UCSD-AML1 (cell line): ENCODE measurements around the gene CACFD1.
A peak's percentile ranks its signal among the peaks of the same experiment; 100 is the strongest.

Experiments used
- DNase-seq: peaks from one replicate; lab custom pipeline; 2025; ENCODE audit not compliant: unreplicated experiment; lab: John Stamatoyannopoulos, UW

CACFD1 gene

DNA sequence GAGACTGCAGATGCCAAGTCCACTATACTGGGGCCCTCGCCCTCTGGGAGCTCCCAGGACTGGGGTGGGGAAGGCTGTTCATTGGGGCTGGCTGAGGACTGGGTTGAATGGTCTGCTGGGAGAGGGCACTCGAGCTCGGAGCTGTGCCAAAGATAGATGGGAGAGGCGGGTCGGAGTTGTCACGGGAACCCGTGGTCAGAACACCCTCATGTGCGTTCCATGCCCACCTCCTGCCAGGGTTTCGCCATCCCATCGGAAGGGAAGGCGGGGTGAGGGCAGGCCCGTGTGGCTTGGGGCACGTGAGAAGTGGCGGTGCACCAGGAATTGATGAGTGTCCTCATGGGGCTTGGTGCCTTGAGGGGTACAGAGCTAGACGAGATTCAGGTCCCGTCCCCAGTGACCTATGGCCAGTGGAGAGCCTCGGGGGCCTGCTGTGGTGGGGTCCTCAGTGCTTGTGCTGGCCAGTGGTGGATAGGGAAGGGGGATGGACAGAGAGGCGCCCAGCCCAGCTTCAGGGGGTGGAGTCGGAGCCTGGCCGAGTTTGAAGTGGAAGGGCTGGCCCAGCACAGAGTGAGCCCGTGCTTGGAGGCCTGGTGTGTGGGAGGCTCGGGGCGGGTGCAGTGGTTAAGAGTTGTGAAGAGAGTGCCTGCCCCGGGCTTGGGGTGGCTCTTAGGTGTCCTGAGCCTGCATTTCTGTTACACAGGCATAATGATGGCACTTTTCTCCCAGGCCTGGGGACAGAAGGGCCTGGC lies 4.3 kb downstream of the CACFD1 start:
- DNase-seq = no peak

DNA sequence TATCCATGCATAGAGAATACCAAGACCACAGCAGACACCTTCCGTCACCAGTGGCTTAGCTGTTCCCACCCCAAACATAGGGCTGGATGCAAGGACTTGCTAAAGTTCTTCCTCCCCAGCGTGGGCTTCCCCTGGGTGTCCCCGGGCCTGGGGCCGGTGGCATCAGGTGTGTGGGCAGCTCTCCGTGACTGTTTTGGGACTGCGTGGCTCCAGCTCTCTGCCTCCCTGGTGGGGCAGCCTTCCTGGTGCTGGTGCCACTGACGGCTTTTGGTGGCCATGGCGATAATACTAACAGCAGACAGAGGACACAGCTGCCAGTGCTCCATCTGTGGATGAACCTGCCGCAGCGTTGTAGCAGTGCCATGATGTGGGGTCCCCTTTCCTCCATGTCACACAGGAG lies 4.9 kb downstream of the CACFD1 start:
- DNase-seq = no peak

DNA sequence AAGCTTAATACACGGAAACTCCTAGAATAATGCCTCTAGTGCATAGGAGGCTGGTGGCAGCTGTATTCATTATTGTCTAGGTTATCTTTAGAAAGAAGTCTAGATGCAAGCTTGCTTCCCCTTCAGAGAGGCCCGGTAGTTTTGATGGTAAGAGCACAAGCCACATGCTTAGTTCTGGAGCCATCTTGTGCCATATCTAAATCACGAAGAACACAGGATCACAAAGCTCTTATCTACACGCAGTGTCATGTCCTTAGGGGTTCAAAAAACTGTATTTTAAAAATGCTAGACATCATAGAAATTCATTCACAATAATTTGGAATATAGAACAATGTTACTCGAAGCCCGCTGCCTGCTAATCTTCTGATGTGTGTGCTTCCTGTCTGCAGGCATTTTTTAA lies 6.2 kb downstream of the CACFD1 start:
- no peak for DNase-seq

DNA sequence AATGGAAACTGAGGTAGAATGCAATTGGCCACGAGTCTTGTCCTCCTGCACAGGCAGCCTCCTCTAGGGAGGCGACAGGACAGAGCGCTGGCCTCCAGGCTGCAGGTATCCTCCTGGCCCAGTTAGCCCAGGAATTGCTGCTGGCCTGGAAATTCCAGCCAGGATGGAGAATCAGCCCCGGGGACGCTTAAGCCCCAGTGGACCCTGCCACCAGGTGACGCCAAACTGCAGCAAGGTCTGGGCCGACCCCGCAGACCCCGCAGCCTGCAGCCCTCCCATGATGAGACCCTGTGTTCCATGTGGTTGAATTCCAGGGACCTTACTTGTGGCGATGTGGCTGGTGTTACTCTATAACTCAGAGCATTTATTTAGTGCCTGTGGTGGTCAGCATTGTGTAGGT lies 7.3 kb downstream of the CACFD1 start:
- no peak for DNase-seq

DNA sequence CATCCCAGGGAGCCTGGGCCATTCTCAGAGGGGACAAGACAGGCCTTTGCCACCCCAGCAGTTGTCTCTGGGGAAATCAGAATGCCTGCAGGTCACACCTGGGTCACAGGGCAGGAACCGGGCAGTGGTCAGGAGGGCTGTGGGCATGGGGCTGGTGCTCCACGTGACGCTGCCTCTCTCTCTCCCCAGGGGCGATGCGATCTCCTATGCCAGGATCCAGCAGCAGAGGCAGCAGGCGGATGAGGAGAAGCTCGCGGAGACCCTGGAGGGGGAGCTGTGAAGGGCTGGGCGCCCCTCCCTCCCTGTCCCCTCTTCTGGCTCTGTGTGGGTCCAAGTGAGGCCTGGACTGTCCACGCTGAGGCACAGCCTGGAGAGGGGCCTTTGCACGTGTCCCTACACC lies 8.6 kb downstream of the CACFD1 start:
- no peak for DNase-seq

DNA sequence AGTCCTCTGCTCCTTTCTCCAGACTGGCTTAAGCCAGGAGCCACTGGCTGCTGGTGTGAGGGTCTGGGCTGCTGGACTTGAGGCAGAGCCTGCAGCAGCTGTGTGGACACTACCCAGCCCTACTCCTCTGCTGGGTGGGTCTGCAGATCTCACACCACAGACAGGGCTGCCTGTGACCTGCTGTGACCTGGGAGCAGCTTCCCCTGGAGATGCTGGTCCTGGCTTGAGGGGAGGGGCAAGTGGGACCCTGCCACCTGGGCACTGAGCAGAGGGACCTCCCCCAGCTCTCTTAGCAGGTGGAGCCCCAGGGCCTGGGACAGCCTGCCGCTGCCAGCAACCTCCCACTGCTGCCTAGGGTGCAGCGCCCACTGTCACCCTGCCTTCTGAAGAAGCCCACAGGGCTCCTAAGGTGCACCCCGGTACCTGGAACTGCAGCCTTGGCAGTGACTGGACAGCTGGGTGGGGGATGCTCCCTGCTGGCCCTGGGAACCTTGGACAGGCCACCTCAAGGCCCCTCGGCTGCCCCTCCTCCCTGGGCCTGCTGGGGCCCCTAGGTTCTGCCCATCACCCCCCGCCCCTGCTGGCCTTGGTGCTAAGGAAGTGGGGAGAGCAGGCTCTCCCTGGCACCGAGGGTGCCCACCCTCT lies 9.1 kb downstream of the CACFD1 start:
- DNase-seq = no peak

DNA sequence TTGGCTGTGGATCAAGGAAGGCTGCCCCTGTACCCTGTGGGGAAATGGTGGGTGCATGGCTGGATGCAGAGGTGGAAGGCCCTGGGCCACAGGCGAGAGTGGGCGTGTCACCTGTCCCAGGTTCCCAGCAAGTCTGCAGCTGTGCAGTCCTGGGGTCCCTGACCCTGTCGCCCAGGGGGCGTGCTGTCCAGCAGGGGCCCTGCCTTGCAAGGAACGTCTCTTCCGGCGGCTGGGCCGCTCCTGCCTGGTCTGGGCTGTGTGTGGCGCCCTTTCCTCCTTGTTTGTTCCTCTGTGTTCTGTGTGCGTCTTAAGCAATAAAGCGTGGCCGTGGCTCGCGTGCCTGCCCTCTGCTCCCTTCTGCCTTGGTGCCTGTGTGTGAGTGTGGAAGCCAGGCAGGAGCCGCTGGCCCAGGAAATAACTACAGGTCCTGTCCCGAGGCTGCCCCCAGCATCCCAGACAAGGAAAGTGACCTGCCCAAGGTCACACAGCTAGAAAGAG lies 10.7 kb downstream of the CACFD1 start:
- DNase-seq = no peak

DNA sequence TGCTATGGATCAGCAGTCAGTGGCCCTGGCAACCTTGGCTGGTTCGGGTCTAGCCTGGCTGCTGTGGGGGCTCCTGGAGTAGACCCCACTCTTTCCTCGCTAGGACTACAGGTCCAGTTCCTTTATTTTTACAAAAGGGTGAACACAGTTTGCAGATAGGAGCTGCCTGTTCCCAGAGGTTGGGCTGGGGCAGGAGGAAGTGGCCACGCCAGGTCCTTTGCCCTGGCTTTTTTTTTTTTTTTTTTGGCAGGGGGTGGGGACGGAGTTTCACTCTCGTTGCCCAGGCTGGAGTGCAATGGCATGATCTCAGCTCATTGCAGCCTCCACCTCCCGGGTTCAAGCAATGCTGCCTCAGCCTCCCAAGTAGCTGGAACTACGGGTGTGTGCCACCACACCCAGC lies 11.2 kb downstream of the CACFD1 start:
- no peak for DNase-seq

DNA sequence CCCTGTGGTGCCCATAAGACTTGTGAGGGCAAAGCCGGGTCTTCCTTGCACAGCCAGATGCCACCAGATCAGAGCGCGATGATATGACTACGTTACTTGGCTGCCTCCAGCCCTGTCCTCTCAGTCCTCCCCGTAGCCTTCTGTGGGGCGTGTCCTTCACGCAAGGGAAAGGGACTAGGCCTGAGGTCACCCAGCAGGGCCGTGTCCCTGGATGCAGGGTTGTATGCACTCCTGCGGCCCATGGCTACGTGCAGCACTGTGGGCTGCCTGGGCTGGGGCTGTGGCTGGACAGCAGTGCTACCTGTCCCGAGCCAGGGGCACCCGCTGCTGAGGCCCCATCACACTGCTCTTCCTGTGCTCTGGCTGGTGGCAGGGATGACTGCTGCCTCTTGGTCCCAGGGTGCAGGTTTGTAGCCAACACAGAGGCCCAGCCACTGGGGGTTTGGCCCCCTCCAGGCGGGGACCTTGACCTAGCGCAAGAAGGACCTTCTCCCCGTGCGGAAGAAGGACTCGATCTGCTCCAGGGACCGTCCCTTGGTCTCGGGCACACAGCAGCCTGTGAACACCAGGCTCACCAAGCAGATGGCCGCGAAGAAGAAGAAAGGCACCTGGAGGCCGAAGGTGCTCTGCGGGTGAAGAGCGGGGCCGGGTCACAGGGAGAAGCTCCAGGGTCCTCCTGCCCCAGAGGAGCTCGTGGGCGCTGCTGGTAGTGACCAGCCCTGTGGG lies 11.9 kb downstream of the CACFD1 start:
- DNase-seq = no peak

DNA sequence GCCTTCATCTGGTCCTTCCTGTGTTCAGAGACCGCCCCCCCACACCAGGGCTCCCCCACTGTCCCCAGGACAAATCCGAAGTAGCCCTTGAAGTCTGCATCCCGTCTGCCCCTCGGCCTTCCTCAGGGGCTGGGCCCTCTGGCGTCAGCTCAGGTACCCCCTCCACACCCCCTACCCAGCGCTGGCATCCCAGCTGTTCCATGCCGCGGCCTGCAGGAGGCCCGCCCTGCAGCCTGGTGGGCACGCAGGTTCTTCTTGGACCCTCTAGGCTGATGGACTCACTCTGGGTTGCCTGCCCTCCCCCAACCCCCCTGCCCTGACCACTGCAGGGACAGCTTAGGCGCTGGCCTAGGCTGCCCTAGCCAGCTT lies 12.5 kb downstream of the CACFD1 start:
- DNase-seq = no peak

DNA sequence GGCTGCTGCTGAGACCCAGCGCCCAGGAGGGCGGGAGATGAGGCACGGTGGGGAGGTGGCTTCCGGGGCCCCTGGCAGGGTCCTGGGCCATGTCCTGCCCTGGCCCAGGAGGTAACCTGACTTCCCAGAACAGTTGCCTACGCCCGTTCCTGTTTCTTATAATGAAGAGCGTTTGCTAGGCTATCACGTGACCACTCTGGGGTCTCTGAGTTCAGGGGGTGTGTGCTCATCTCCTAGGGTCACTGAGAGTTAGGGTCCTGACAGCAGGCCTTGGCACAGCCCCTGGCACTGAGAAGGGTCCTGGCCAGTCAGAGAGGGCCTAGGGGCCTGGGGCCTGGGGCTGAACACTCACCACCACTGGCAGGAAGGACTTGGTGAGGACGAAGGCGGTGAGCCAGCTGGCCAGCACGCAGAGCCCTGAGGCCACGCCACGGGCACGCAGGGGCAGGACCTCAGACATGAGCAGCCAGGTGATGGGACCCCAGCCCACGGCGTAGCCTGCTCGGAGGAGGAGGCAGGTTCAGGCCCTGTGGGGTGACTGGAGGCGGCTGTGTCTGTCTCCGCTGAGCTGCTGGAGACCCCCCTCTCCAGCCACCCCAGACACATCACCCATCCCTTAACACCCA lies 13.1 kb downstream of the CACFD1 start:
- DNase-seq = no peak

DNA sequence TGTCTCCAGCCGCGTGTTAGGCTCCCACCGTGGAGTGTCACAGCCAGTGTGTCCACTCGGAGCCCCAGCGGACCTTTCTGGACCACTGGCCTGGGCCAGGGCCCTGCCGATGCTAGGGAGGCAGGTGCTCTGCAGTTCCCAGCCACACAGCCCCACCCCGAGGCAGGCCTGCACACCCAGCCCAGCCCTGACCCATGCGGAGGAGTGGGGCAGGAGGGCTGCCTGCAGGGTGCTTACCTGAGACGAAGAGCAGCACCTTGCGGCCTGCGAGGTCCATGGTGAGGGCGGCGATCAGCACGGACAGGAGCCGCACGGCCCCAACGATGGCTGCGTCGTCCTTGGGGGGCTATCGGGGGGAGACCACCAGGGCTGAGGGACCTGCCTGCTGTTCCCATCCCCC lies 14.0 kb downstream of the CACFD1 start:
- DNase-seq = no peak

DNA sequence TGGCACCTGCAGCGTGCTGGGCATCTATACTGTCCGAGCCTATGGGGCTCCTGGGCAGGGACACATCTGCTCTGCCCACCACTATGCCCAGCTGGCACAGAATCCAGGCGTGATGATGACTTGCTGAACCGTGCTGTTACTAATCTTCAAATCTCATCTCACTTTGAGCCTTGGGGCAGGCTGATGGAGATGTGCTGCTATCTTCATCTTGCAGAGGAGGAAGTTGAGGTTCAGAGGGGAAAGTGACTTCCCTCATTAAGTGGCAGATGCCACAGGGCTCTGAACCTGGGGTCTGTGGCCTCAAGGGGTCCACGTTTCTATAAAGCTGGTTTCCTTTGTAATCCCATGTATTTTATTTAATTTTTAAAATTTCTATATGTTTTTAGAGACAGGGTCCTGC lies 14.4 kb downstream of the CACFD1 start:
- peak; percentile 29 for DNase-seq

DNA sequence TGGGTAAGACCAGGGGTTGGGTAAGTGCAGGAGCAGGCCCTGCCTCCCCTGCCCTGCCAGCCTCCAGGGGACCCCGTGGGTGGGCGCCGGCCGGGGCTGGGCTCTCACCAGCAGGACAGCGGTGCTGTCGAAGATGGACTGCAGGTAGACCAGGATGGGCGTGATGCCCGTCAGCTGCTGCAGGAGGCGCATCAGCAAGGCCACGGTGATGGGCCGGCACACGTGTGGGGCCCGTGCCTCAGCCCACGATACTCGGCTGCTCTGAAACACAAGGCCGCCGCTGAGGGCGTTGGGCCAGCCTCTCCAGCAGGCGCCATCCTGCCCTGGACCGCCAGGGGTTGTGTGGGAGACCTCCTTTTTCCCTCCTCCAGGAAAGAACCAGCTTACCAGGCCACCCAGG lies 15.1 kb downstream of the CACFD1 start:
- DNase-seq = no peak

DNA sequence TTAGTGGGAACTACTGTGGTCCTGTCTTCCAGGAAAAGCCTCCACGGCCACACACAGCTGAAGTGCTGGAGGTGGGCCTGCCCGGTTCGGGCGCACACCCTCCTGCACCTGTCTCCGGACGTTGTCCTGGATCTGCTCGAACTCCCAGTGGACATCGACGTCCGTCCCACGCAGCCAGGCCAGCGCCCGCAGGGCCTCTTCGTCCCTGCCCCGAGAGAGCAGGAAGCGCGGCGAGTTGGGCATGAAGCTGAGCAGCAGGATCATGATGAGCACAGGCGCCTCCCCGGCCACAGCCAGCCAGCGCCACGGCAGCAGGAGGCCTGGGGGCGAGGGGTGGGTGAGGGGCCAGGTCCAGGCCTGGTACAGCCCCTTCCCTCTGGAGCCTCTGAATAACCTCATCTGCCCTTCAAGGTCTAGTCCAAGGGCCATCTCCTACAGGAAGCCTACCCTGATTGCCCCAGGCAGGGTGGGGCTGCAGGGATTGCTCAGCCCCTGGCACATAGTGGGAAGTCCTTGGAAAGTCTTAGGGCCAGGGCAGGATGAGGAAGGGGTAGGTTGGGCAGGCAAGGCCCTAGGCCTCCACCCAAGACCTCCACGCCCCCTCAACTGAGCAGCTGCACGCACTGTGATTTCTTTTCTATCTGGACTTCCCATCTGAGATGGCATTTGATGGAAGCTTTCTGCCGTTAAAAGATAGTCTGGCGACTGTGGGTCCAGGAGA lies 15.7 kb downstream of the CACFD1 start:
- no peak for DNase-seq

DNA sequence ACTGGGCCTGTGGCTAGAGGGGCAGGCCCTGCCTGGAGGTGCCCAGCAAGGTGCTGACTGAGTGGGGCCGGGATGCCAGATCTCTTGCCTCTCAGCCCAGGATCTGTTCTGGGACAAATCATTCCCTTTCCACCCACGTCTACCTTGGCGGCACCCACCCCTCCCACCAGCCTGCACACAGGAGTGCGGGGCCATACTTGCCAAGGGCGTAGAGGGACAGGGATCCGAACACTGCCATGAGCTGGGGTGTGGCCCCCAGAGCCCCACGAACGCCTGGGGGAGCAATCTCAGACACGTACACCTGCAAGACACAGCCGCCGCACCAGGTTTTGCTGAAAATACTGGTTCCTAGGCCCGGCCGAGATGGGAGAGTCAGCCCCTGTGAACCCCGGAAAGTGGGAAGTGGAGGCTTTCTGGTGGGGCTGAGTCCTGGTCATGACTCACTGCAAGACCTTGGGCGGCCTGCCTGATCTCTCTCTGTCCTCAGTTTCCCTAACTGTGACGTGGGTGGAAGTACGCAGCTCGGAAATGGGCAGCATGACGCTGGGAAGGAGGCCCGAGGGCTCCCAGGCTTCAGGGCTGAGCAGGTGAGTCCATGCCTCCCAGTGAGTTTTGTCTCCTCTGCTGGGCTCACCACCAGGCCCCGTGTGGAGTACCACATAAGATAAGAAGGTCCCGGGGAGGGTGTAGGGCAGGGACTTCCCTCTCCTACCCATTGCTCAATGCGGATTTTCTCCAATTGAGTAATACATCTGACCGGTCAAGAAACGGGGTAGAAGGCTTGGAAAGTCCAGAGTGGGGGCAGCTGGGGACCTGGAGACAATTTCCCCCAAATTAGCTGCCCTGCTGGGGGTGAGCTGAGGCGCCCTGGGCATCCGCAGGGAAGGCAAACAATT lies 16.5 kb downstream of the CACFD1 start:
- no peak for DNase-seq

DNA sequence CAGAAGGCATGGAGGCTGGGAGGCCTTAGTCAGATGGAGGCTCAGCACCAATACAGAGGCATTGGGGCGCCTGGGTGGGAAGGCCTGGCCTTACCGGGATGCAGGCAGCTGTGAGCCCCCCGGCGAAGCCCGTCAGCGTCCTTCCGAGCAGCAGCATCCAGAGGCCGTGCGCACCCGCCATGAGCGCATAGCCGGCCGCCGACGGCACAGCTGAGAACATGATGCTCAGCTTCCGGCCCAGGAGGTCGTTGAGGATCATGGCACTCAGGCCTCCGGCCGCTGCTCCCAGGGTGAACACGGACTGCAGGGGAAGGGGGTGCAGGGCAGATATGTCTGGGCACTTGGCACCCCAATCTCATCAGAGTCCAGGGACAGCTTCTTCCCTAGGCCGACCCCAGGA lies 17.2 kb downstream of the CACFD1 start:
- no peak for DNase-seq

DNA sequence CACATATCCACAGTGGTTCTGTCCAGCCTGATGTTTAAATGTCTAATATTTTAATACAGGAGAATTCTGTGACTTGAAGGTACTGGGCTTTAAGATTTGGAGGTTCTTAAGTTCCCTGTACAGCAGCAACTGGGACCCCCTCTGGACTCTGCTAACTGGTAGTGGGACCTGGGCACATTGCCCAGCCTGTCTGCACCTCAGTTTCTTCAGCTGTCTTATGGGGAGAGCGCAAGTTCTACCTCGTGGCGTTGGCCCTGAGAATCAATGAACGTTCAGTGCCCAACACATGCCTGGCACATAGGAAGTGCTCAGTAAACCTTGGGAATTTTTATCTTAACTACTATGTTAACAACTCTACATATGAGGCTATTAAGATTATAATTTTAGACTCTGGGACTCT lies 17.7 kb downstream of the CACFD1 start:
- DNase-seq = no peak

DNA sequence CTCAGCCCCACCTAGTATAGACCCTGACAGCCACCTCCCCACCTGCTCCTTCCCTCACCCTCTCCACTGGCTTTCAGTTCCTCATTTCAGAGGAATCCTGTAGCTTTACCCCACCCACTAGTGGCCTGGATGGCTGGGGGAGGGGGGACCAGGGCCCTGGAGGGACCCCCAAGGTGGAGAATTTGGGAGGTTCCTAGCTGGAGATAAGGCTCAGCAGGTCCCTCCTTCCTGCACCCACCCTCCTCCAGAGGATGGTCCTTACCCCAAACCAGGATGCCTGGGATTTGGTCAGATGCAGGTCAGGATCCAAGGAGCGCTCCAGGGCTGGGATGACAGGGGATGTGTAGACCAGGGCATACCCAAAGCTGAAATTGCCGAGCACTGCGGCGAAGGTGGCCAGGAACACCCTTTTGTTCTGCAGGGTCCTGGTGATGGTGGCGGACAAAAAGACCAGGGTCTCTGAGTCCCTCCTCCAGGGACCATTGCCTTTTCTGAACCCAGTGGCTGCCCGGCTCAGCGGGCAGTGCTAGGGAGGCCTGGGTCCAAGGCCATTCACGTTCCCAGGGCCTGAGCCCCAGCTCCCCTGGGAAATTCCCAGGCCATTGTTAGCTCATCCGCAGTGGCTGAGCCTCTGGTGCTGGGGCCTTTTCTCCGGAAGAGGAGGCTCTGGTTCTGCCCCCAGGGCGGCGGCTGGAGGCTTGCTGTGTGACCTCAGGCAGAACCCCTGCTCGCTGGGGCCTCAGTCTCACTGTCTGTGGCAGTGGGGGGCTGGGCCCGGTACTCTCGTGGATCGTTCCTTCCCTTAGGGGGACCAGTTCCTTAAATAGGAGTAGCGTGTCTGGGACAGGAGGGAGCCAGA lies 18.4 kb downstream of the CACFD1 start:
- no peak for DNase-seq
